GM13977 (cell line): ENCODE measurements around the gene PHKA1.
"Not testable (repeated sequence)": the region's sequence is repeated elsewhere in the genome, so short reads cannot be mapped to it uniquely, and the experiment has no call there.

Experiments used
- DNase-seq: peaks from one replicate; pipeline ENCODE4 v3.0.0; 2012; ENCODE audit warnings: low spot score
- in situ Hi-C: fragments of 300-500 bp; cut with MboI; formaldehyde crosslinking; loops from one replicate; pipeline ENCODE4 v1.12.0; 2022; ENCODE audit warnings: low sequenced_read_pairs, low pct_unique_long_range_greater_than_20kb, mixed read lengths, inconsistent platforms; ENCODE audit not compliant: unreplicated experiment
- TF ChIP-seq, protein P1 (sequence below): IDR thresholded peaks from 2 replicates; pipeline ENCODE4 v1.5.1; 2012; ENCODE audit warnings: mild to moderate bottlenecking, control low read depth; ENCODE audit not compliant: insufficient read depth; ENCODE audit errors: extremely low read depth, missing control alignments

PHKA1 gene

DNA sequence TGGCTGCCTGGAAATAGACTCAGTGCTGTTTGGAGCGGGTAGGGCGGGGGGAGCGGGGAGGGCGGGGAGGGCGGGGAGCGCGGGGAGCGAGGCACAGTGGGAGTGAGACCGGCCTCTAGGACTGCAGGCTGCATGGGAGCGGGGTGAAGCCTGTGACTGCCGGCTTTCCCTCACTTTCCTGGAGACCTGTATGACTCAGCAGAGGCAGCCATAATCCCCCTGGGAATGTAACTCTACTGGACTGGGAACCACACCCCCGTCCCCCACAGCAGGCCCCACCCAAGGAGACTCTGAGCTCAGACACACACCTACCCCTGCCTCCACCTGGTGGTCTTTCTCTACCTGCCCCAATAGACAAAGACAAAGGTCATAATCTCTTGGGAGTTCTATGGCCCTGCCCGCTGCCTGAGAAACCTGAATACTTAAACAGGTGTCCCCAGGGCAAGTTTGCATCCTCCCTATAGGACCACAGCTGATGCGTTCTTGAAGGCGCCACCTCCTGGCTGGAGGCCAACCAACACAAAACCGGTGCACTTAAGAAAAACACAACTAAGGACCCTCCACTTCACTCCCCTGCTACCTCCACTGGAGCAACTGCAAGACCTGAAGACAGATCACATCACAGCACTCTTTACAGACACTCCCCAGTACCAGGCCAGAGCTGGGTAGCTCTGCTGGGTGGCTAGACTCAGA, 159.5 kb downstream of the PHKA1 start:
- in situ Hi-C loops: no loop called here
- DNase-seq: no peak
- TF ChIP-seq, protein P1, sequence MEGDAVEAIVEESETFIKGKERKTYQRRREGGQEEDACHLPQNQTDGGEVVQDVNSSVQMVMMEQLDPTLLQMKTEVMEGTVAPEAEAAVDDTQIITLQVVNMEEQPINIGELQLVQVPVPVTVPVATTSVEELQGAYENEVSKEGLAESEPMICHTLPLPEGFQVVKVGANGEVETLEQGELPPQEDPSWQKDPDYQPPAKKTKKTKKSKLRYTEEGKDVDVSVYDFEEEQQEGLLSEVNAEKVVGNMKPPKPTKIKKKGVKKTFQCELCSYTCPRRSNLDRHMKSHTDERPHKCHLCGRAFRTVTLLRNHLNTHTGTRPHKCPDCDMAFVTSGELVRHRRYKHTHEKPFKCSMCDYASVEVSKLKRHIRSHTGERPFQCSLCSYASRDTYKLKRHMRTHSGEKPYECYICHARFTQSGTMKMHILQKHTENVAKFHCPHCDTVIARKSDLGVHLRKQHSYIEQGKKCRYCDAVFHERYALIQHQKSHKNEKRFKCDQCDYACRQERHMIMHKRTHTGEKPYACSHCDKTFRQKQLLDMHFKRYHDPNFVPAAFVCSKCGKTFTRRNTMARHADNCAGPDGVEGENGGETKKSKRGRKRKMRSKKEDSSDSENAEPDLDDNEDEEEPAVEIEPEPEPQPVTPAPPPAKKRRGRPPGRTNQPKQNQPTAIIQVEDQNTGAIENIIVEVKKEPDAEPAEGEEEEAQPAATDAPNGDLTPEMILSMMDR: peak; percentile 24

DNA sequence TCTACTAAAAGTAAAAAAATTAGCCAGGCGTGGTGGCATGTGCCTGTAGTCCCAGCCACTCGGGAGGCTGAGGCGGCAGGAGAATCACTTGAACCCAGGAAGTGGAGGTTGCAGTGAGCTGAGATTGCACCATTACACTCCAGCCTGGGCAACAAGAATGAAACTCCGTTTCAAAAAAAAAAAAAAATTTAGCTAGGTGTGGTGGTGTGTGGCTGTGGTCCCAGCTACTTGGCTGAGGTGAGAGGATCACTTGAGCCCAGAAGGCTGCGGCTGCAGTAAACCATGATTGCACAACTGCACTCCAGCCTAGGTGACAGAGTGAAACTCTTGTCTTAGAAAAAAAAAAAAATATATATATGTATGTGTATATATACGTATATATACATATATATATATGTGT, 161.7 kb downstream of the PHKA1 start:
- DNase-seq, in situ Hi-C loops: not testable (repeated sequence)

DNA sequence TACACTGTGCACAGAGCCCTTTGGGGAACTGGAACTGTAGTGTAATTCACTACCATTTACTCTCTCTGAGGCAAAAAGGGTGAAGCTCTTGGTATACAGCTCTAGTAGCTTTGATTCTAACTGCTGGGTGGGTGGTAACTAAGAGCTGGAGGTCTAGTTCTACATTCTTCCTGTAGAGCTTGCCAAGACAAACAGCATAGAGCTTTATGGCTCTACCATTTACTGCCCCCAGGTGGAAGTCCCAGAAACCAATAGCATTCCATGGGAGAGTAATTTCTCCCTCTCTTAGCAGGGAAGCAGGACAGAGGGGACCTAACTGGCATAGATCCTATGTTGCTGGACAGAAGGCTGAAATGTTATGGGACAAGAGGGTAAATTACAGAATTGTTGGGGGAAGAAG, 168.1 kb downstream of the PHKA1 start:
- DNase-seq: no peak
- TF ChIP-seq, protein P1: no peak
- in situ Hi-C loops: loop anchor here (25.0 kb wide), 1 partner anchor 259 kb away; the partner anchor contains the start of gene RPS4X

DNA sequence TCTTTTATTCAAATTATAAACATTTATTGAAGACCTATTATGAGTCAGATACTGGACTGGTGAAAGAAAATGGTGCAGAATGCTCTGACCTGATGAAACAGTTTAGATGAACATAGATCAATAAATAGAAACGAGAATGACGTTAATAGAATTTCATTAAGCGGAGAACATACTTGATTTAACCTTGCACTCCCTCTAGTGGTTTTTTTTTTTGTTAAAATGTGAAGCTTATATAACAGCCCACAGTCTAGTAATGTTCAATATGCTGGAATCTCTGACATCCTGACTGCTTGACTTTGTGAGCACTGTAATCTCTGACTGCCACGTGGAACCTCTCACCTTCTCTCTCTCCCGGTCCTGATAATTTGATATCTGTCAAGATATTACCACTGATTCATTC, 173.8 kb downstream of the PHKA1 start:
- in situ Hi-C loops: loop anchor here (25.0 kb wide), 1 partner anchor 253 kb away; the partner anchor contains the start of gene RPS4X
- DNase-seq: no peak
- TF ChIP-seq, protein P1: peak; percentile 15

DNA sequence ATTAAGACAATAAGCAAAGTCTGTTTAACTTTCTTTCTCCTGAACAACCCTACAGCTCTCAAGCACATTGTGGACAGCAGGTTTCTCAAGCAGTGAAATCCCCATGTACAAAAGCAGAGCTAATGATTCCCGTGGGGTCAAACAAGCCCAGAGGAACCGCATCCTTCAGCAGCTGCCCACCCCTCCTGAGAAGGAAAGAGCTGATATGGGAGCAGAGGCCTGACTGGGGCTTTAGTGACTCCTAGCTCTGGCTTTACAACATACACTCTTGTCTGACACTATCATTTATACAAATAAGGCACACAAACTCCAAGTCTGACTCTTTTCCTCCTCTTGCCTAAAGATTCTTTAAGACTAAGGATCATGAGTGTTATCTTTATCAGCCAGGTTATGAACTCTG, 174.3 kb downstream of the PHKA1 start:
- in situ Hi-C loops: loop anchor here (25.0 kb wide), 1 partner anchor 253 kb away; the partner anchor contains the start of gene RPS4X
- TF ChIP-seq, protein P1: no peak

DNA sequence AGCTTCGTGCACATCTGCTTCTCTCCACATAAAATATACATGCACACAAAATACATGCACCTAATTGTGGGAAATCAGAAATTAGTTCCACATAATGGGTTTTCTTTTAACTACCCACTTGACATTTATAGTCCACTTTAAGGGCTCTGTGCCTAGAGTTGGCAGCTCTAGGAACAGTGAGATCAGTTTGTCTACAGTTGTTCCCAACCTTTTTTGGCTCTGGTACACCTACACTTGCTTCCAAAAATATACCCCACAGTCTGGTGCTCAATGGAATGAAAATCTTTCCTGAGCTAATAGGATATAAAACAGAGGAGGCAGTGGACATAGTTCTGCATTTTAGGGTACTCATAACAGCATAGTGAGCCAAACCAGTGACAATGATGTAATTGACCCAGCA, 177.6 kb downstream of the PHKA1 start:
- in situ Hi-C loops: loop anchor here (25.0 kb wide), 1 partner anchor 249 kb away; the partner anchor contains the start of gene RPS4X
- TF ChIP-seq, protein P1: no peak
- DNase-seq: no peak

More for the DNA sequence above, 174.3 kb downstream of the PHKA1 start:
- DNase-seq: no peak

DNA sequence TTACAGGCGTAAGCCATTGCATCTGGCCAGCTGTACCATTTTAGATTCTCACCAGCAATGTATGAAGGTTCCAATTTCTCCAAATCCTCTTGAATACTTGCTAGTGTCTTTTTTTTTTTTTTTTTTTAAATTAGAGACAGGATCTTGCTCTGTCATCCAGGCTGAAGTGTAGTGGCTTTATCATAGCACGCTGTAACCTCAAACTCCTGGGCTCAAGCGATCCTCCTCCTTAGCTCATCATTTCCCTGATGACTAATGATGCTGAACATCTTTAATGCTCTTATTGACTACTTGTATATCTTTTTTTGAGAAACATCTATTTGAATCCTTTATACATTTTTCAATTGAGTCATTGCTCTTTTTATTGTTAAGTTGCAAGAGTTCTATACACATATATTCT, 181.7 kb downstream of the PHKA1 start:
- DNase-seq: no peak
- in situ Hi-C loops: loop anchor here (25.0 kb wide), 1 partner anchor 245 kb away; the partner anchor contains the start of gene RPS4X
- TF ChIP-seq, protein P1: no peak
